Naive thymus-derived CD8-positive, alpha-beta T cell (primary cell): Measurements from ENCODE around the gene IMMT. TPM values are rescaled to one million over a fixed set of nuclear protein-coding genes. Genes with fewer than 3 reads are reported as not detected.

Source experiments
- ATAC-seq, 2 donors: fragments of 150-1000 bp; cut with Tn5 transposase in 1 of 2; sonication (Bioruptor Pico), chemical (Tn5 transposase) in 1 of 2; 1 replicate in 1 of 2; 2 replicates in 1 of 2; pipeline ENCODE4 v1.10.0; 2021; ENCODE audit warnings: mild to moderate bottlenecking in 2 of 2, moderate library complexity in 2 of 2
- POLR2A ChIA-PET: fragments of 350-600 bp; sonication (Branson Sonifier 250); formaldehyde crosslinking; loops from one replicate; lab custom pipeline; 2021; ENCODE audit warnings: antibody characterized with exemption; lab: Charles Lee
- DNase-seq, 10 donors: peaks; one replicate each; pipeline versions ENCODE4 v3.0.0 to v3.0.0-alpha.2; 2020 to 2022
- H3K27ac Mint-ChIP-seq, 10 donors: one replicate each; pipeline ENCODE4 v1.8.0; 2020 to 2022; ENCODE audit warnings: mild to moderate bottlenecking in 10 of 10, mixed read lengths in 10 of 10, moderate library complexity in 4 of 10, inconsistent platforms in 1 of 10
- H3K27me3 Mint-ChIP-seq, 5 donors: one replicate each; pipeline ENCODE4 v1.8.0; 2021 to 2022; ENCODE audit warnings: mixed read lengths in 5 of 5
- H3K36me3 Mint-ChIP-seq, 3 donors: one replicate each; pipeline ENCODE4 v1.8.0; 2020 to 2022; ENCODE audit warnings: mixed read lengths in 3 of 3, mild to moderate bottlenecking in 2 of 3, inconsistent platforms in 1 of 3
- H3K4me1 Mint-ChIP-seq, 4 donors: one replicate each; pipeline ENCODE4 v1.8.0; 2021 to 2022; ENCODE audit warnings: mixed read lengths in 4 of 4
- H3K4me3 Mint-ChIP-seq, 10 donors: one replicate each; pipeline ENCODE4 v1.8.0; 2020 to 2022; ENCODE audit warnings: mild to moderate bottlenecking in 10 of 10, mixed read lengths in 10 of 10, moderate library complexity in 6 of 10, inconsistent platforms in 1 of 10
- H3K9me3 Mint-ChIP-seq, 9 donors: one replicate each; pipeline ENCODE4 v1.8.0; 2020 to 2022; ENCODE audit warnings: mixed read lengths in 9 of 9, mild to moderate bottlenecking in 3 of 9, inconsistent platforms in 1 of 9, moderate library complexity in 1 of 9
- polyA plus RNA-seq, 3 donors: library from polyadenylated mRNA; unstranded; fragments of 300-500 nt; fragmentation: Illumina TruSeq; gene quantifications; one replicate each; pipeline ENCODE4 v1.2.3, GENCODE V29; 2021
- total RNA-seq, 8 experiments: library from RNA in 2 of 8; stranded (reverse) in 2 of 8; gene quantifications; one replicate each; pipeline ENCODE4 v1.2.3 and lab custom pipeline; 2021 to 2026

IMMT gene
- total and polyA plus RNA-seq, 5 experiments from 2014 or later = 47.5 to 86.2 (median 71.9) TPM

DNA sequence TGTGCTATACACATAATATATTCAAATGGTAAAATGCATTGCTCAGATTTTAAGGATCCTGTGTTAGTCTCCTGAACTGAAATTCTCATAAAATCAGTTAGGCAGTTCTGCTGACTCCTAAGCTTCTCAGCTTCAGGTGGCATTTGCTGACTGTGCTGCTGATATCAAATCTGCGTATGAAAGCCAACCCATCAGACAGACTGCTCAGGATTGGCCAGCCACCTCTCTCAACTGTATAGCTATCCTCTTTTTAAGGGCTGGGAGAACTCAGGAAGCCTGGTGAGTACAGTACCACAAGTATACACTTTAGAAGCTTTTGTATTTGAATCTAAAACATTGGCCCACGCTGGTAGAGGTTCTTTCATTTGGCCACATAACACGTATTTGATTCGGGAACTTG lies 60.6 kb downstream of the IMMT start:
- ATAC-seq (no peak), DNase-seq (no peak)
- Mint-ChIP-seq H3K4me3 (no peak overlapping the region), H3K27me3 (no peaks in the 10 kb centered on the region), H3K4me1 (peaks cover 5 to 12% (median 8%) of the 10 kb centered on the region in 4 donors), H3K36me3 (peaks cover 22 to 97% (median 58%) of the 10 kb centered on the region in 3 donors), H3K27ac (peak overlapping the region in 1 of 10 donors; percentile 67), H3K9me3 (no peaks in the 10 kb centered on the region)
- POLR2A ChIA-PET = no interaction called here

DNA sequence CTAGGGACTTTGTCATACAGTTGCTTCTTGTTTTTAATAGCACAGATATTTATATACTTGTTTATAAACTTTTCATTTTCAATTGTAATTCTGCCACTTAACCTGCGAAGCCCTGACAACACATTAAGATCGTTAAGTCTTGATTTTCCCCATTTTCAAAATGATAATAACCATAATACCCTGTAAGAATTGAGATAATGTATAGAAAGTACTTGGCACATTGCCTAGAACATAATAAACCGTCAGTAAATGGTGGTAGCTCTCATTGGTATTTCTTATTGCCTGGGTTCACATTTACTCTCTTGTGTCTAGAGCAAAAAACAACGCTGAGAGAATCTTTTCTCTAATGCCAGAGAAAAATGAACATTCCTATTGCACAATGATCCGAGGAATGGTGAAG lies 70.6 kb downstream of the IMMT start:
- Mint-ChIP-seq H3K4me3 (no peak overlapping the region), H3K4me1 (no peaks in the 10 kb centered on the region)

DNA sequence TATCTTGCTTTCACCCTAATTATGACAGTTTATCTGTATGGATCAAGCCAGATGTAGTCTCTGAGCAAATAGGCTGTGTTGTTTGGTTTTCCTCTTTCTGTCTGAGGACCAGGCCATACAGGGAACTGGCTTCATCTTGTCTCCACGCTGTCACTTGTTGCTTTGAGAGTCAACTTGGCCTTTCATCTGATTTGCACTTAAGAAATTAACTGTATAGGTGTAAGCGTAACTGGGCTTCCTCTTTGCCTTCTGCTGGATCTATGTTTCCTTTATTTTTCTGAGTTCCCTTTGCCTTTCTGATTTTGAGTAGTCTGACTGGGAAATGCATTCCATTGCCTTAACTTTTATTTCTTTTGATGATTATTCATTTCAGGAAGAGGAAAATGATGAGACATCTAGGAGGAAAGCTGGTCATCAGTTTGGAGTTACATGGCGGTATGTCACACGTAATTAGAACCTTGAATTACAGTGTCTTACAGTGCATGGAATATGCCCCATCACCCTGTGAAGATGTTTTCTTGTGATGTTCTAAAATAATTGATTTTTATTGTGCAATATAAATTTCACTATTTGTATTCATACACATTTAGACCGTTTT lies 71.8 kb downstream of the IMMT start:
- DNase-seq (no peak), ATAC-seq (no peak)
- H3K27me3 Mint-ChIP-seq = no peaks in the 10 kb centered on the region
- POLR2A ChIA-PET = no interaction called here
- peaks cover 0 to 98% (median 38%) of the 10 kb centered on the region in 3 donors for H3K36me3 Mint-ChIP-seq
- H3K9me3 Mint-ChIP-seq = no peaks in the 10 kb centered on the region
- H3K4me1 Mint-ChIP-seq = no peaks in the 10 kb centered on the region
- no peak overlapping the region for H3K4me3 Mint-ChIP-seq
- H3K27ac Mint-ChIP-seq = peak overlapping the region in 2 of 10 donors; percentile 39 to 48

More for the DNA sequence above, 70.6 kb downstream of the IMMT start:
- Mint-ChIP-seq H3K36me3 (peaks cover 0 to 98% (median 32%) of the 10 kb centered on the region in 3 donors), H3K27me3 (no peaks in the 10 kb centered on the region), H3K9me3 (no peaks in the 10 kb centered on the region), H3K27ac (no peak overlapping the region)
- ATAC-seq (no peak), DNase-seq (no peak)
- POLR2A ChIA-PET = no interaction called here

- DNase-seq = no peak
- Mint-ChIP-seq H3K9me3 (no peaks in the 10 kb centered on the region), H3K27me3 (no peaks in the 10 kb centered on the region), H3K36me3 (peaks cover 0 to 98% (median 34%) of the 10 kb centered on the region in 3 donors), H3K4me1 (peaks cover 3 to 24% (median 12%) of the 10 kb centered on the region in 4 donors), H3K27ac (peak overlapping the region in 1 of 10 donors; percentile 59), H3K4me3 (no peak overlapping the region)
- ATAC-seq = no peak
- POLR2A ChIA-PET = no interaction called here
These were observed 77.1 kb downstream of the IMMT start for GRCh38 chr2:86118130-86118529.

- ATAC-seq = no peak
- Mint-ChIP-seq H3K36me3 (peaks cover 5 to 51% (median 8%) of the 10 kb centered on the region in 3 donors), H3K4me3 (peak overlapping the region; percentile 85 to 96 (median 91)), H3K9me3 (no peaks in the 10 kb centered on the region), H3K27me3 (no peaks in the 10 kb centered on the region), H3K4me1 (peaks cover 34 to 67% (median 63%) of the 10 kb centered on the region in 4 donors), H3K27ac (peak overlapping the region; percentile 94 to 100 (median 98))
- no peak for DNase-seq
- POLR2A ChIA-PET = interaction anchor here (0.8 to 2.2 kb wide), 3 partner anchors 88 to 490 kb away, joined by 3 to 24 read pairs (median 10); partner anchors contain the start of genes IMMT and KDM3A
These were observed 88.2 kb downstream of the IMMT start for GRCh38 chr2:86107031-86107430.

- POLR2A ChIA-PET = interaction anchor here (0.5 to 2.2 kb wide), 15 partner anchors 8 to 1224 kb away, joined by 3 to 24 read pairs (median 3); partner anchors contain the start of genes IMMT, KDM3A and ST3GAL5
- Mint-ChIP-seq H3K9me3 (no peaks in the 10 kb centered on the region), H3K36me3 (peaks cover 5 to 50% (median 9%) of the 10 kb centered on the region in 3 donors), H3K4me1 (peaks cover 38 to 72% (median 66%) of the 10 kb centered on the region in 4 donors), H3K4me3 (peak within 1 kb of the TSS; percentile 85 to 96 (median 91)), H3K27me3 (no peaks in the 10 kb centered on the region), H3K27ac (peak within 1 kb of the TSS; percentile 94 to 100 (median 98))
- peak; percentile 92 to 93 for ATAC-seq
- peak; percentile 82 to 96 (median 92) for DNase-seq
These were observed 89.0 kb downstream of the IMMT start, which contains the start of gene PTCD3 for GRCh38 chr2:86105969-86106945. Gene PTCD3 (plus strand): TSS chr2:86106235. CDS start chr2:86106248, 13 bp downstream.

- no peaks in the 10 kb centered on the region for H3K27me3 Mint-ChIP-seq
- peaks cover 36 to 72% (median 67%) of the 10 kb centered on the region in 4 donors for H3K4me1 Mint-ChIP-seq
- POLR2A ChIA-PET = interaction anchor here (0.8 to 2.2 kb wide), 13 partner anchors 9 to 476 kb away, joined by 3 to 24 read pairs (median 4); partner anchors contain the start of genes IMMT, KDM3A and ST3GAL5
- DNase-seq (peak in 9 of 10 donors; percentile 61 to 90 (median 79)), ATAC-seq (peak; percentile 79)
- H3K27ac Mint-ChIP-seq = peak within 1 kb of the TSS; percentile 94 to 100 (median 98)
- H3K9me3 Mint-ChIP-seq = no peaks in the 10 kb centered on the region
- H3K36me3 Mint-ChIP-seq = peaks cover 0 to 50% (median 4%) of the 10 kb centered on the region in 3 donors
- H3K4me3 Mint-ChIP-seq = peak within 1 kb of the TSS; percentile 85 to 96 (median 91)
These were observed 89.9 kb downstream of the IMMT start, which contains the start of gene POLR1A for GRCh38 chr2:86105252-86105968. Gene POLR1A (minus strand): TSS chr2:86105886. CDS start chr2:86105776, 110 bp downstream.

DNA sequence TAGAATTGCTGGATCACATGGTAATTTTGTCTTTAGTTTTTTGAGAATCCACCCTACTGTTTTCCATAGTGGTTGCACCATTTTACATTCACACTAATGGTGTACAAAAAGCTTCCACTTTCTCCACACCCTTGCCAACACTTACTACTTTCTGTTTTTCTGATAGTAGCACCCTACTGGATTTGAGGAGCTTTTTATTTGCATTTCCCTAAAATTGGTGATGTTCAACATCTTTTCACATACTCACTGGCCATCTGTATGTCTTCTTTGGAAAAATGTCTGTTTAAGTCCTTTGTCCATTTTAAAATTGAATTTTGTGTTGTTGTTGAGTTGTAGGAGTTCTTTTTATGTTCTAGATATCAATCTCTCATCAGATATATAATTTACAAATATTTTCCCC lies 93.1 kb downstream of the IMMT start:
- Mint-ChIP-seq H3K27me3 (no peaks in the 10 kb centered on the region), H3K9me3 (no peaks in the 10 kb centered on the region), H3K4me3 (no peak overlapping the region), H3K4me1 (peaks cover 32 to 57% (median 50%) of the 10 kb centered on the region in 4 donors), H3K36me3 (peaks cover 0 to 49% (median 19%) of the 10 kb centered on the region in 3 donors), H3K27ac (peak overlapping the region in 2 of 10 donors; percentile 14 to 84)
- ATAC-seq = no peak
- DNase-seq = no peak
- POLR2A ChIA-PET = no interaction called here

DNA sequence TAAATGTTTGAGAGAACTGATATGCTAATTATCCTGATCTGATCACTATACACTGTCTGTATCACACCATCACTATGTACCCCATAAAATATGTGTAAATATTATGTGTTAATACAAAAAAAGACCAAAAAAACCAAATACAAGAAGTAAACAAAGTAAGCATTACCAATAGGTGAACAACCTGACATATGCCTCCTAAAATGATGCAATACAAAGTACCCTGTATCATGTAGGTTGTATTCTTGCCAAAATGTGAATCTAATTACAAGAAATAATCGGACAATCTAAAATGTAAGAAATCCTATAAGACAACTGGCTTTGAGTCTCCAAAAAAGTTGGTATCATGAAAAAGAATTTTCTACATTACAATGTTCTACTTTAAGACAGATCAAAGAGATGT lies 97.3 kb downstream of the IMMT start:
- Mint-ChIP-seq H3K27me3 (no peaks in the 10 kb centered on the region), H3K4me1 (peaks cover 7 to 33% (median 25%) of the 10 kb centered on the region in 4 donors), H3K9me3 (no peaks in the 10 kb centered on the region), H3K27ac (peak overlapping the region in 2 of 10 donors; percentile 22 to 45), H3K36me3 (peaks cover 4 to 84% (median 29%) of the 10 kb centered on the region in 3 donors), H3K4me3 (no peak overlapping the region)
- ATAC-seq (no peak), DNase-seq (no peak)
- POLR2A ChIA-PET = no interaction called here

DNA sequence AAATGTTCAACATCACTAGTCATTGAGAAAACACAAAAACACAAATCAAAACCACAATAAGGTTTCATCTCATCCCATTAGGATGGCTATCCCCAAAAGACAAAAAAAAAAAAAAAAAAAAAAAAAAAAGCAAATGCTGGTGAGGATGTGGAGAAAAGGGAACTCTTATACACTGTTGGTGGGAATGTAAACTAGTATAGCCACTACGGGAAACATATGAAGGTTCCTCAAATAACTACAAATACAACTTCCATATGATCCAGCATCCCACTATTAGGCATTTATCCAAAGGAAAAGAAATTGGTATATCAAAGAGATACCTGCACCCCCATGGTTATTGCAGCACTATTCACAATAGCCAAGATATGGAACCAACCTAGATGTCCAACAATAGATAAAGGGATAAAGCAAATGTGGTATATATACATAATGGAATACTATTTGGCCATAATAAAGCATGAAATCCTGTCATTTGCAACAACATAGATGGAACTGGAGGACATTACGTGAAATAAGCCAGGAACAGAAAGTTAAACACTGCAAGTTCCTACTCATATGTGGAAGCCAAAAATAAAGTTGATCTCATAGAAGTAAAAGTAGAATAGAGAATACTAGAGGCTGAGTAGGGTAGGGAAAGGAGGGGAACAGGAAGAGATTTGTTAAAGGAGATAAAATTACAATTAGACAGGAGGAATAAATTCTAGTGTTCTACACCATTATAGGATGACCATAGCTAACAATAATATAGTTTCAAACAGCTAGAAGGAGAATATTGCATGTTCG lies 98.0 kb downstream of the IMMT start:
- peaks cover 2 to 27% (median 19%) of the 10 kb centered on the region in 4 donors for H3K4me1 Mint-ChIP-seq
- no peaks in the 10 kb centered on the region for H3K27me3 Mint-ChIP-seq
- H3K27ac Mint-ChIP-seq = peak overlapping the region in 2 of 10 donors; percentile 22 to 45
- no peaks in the 10 kb centered on the region for H3K9me3 Mint-ChIP-seq
- peaks cover 4 to 84% (median 30%) of the 10 kb centered on the region in 3 donors for H3K36me3 Mint-ChIP-seq
- POLR2A ChIA-PET = no interaction called here
- no peak overlapping the region for H3K4me3 Mint-ChIP-seq
- DNase-seq (no peak), ATAC-seq (no peak)

DNA sequence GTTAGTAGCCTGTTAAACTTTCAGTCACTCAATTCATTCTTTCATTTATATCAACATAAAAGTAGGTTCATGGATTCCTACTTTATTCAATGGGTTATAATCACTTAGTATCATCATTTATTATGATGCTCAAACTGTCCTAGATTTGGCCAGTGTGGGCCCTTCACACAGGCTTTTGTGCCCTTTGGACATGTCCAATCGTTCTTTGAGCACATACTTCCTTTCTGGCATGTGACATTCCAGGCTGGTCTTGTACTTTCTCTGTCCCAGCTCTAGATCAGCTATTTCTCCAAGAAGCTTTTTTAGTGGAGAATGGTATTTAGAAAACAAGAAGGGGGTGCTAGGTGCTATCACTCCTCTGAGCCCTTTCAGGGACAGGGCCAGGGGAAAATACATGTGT lies 101.0 kb downstream of the IMMT start:
- ATAC-seq (no peak), DNase-seq (no peak)
- Mint-ChIP-seq H3K27ac (no peak overlapping the region), H3K4me3 (no peak overlapping the region), H3K9me3 (no peaks in the 10 kb centered on the region), H3K4me1 (peaks cover 0 to 17% (median 10%) of the 10 kb centered on the region in 4 donors), H3K27me3 (no peaks in the 10 kb centered on the region), H3K36me3 (peaks cover 4 to 87% (median 35%) of the 10 kb centered on the region in 3 donors)
- POLR2A ChIA-PET = no interaction called here
